ENCODE measurements around the gene RARG. TPM values are rescaled to one million over a fixed set of nuclear protein-coding genes. Genes with fewer than 3 reads are reported as not detected.
"Not testable (repeated sequence)": the region's sequence is repeated elsewhere in the genome, so short reads cannot be mapped to it uniquely, and the experiment has no call there.

RARG gene
- total RNA-seq, 1 donor from 2014 or later = 101 TPM

- DNase-seq (ENCODE audit: low spot score) = no peak
These were observed 21.2 kb downstream of the RARG start for GRCh38 chr12:53210843-53211242.

DNA sequence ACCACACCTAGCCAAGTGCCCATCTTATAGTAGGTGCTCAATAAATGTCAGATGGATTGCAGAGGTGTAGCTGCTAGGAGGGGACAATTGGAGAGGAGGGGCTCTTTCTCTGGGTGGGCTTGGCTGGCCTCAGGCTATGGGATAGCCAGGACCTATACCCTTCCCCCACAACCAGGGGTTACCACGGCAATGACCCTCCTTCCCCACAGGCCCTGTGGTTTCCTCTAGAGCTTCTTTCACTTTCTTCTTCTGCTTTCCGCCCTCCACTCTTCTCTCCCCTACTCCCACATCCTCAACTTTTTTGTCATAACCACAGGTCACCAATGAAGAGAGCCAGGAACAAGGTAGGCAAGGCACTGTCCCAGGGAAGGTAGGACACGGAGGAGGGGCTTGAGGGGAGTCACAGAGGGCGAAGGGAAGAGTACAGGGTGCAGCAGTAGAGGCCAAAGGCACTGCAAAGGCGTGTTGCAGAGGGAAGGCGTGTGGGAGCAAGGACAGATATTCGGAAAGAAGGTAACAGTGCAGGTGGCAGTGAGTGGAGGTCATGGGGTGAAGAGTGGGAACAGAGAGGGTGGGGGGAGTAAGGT lies 23.0 kb downstream of the RARG start:
- DNase-seq (ENCODE audit: low spot score) = no peak

- DNase-seq (ENCODE audit: low spot score) = no peak
These were observed 23.6 kb downstream of the RARG start for GRCh38 chr12:53208435-53208834.

- DNase-seq (ENCODE audit: low spot score) = peak; percentile 76
These were observed 25.0 kb downstream of the RARG start, which contains the start of gene ITGB7 for GRCh38 chr12:53207042-53207441. TSS of gene ITGB7 (minus strand) at chr12:53207251. CDS start at chr12:53200443, 6,808 bp downstream.

GRCh38 chr12:53205747-53206419 lies 26.1 kb downstream of the RARG start:
- no peak for DNase-seq (ENCODE audit: low spot score)

- DNase-seq (ENCODE audit: low spot score) = no peak
These were observed 27.7 kb downstream of the RARG start for GRCh38 chr12:53204351-53204750.

DNA sequence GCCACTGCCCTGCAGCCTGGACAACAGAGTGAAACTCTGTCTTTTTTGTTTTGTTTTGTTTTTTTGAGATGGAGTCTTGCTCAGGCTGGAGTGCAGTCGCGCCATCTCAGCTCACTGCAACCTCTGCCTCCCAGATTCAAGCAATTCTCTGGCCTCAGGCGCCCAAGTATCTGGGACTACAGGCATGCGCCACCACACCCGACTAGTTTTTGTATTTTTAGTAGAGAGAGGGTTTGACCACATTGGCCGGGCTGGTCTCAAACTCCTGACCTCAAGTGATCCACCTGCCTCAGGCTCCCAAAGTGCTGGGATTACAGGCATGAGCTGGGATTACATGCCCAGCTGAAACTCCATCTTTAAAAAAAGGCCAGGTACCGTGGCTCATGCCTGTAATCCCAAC lies 29.7 kb downstream of the RARG start:
- DNase-seq (ENCODE audit: low spot score) = not testable (repeated sequence)

DNA sequence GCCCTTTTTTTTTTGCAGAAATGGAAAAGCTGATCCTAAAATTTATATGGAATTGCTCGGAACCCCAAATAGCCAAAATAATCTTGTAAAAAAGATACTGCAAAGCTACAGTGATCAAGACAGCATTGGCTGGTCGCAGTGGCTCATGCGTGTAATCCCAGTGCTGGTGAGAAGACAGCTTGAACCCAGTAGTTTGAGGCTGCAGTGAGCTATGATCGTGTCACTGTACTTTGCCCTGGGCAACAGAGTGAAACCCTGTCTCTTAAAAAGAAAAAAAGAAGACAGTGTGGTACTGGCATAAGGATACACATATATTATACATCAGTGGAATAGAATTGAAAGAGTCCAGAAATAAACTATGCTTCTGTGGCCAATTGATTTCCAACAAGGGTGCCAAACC lies 30.4 kb downstream of the RARG start:
- DNase-seq (ENCODE audit: low spot score) = no peak

DNA sequence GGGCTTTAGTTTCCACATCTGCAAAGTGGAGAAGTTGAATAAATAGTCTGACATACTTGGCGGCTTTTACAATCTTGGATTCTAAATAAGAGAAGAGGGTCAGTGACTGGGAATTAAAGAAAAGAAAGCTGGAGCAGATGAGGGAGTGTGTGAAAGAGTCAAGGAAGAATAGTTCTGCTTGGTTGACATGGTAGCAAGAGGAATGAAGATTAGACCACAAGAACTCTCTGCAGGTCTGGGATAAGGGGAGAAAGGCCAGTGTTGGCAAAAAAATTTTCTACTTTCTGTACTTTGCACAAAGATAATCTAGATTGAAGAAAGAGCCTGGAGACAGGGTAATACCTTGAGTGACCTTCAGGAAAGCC lies 30.9 kb downstream of the RARG start:
- no peak for DNase-seq (ENCODE audit: low spot score)

DNA sequence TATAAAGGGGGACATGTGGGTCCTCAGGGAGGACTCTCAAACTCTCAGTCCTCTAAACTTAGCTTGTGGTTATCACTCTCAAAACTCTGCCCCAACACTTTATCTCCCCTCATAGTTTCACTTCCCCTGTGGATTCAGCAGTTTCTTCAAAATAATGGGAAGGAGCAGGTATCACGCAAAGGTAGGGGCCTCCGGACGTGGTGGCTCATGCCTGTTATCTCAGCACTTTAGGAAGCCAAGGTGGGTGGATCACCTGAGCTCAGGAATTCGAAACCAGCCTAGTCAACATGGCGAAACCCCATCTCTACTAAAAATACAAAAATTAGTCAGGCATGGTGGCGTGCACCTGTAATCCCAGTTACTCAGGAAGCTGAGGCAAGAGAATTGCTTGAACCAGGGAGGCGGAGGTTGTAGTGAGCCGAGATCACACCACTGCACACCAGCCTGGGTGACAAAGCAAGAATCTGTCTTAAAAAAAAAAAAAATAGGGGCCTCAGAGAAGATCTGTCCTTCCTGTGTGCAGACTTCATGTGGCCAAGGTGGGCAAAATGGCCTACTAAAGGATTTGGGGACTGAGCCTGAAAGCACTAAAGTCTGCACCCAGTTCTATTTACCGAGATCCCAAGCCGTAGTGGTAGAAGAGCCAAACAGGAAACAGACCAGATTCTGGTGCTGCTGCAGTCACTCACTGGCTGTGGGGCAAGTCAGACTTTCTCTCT lies 31.4 kb downstream of the RARG start:
- no peak for DNase-seq (ENCODE audit: low spot score)

DNA sequence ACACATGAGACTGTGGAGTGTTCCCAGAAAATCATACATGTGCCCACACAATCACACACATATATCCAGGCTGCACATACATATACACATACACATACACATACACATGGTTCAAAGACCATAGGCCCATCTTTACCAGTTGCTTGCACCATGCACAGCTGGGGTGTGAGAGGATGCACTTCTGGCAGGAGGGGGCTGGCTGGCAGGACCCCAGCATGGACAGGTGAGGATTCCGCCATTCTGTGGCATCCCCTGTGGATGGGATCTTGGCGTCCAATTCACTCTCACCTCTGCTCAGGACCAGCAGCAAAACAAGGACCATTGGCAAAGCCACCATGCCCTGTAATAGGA lies 31.9 kb downstream of the RARG start:
- no peak for DNase-seq (ENCODE audit: low spot score)

- no peak for DNase-seq (ENCODE audit: low spot score)
These were observed 32.3 kb downstream of the RARG start for GRCh38 chr12:53199700-53200099.

DNA sequence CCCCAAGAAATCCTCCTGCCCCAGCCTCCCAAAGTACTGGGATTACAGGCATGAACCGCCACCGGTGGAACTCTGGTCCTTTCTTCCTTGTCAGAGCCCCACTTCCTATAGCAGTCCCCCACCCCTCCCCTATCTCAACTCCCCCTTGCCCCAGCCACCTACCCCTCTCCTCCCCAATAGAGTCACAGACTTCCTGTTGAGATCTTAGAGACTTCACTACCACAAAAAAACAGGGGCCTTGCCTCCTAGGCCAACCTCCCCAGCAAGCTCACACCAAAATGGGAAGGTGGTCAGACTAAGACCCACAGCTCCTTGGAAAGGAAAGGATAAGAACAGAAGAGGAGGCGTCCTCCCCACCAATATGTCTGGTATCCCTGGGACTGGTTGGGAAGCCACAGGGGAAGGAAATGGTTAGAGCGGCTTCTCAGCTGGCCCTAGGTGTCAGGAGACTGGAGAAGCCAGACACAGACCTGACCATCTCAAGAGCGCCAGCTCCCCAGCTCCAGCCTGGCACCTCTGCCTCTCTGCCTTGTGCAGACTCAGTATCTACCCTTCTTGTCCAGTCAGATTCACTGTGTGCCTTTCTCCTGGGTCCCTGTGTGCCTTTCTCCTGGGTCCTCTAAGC lies 33.4 kb downstream of the RARG start:
- no peak for DNase-seq (ENCODE audit: low spot score)

DNA sequence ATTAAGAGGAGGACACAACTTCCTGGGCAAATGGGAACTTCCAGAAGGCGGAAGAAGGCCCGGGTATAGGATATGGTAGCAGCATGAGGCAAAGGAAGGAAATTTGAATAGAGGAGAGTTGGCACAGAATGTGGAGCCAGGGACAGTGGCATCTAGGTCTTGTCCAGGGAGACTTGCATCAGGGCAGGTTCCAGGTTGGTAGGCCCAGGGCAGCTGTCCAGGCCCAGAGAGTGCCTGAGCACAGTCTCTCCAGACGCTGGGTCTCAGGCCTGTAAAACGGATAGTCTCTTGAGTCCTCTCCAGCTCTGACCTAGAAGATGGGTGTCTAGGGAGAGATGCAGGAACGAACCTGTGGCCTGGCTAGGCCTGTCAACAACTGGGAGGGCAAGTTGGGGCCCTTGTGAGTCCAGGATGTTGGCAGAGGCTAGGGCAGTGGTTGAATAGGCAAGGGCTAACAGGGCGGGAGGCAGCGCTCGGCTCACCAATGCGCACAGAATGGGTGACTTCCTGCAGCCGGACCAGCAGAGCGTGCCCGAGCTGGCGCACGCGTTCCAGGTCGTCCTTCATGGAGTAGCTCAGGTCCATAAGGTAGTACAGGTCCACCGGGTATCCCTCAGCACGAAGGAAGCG lies 34.9 kb downstream of the RARG start:
- DNase-seq (ENCODE audit: low spot score) = no peak

- no peak for DNase-seq (ENCODE audit: low spot score)
These were observed 35.5 kb downstream of the RARG start for GRCh38 chr12:53196486-53196885.

DNA sequence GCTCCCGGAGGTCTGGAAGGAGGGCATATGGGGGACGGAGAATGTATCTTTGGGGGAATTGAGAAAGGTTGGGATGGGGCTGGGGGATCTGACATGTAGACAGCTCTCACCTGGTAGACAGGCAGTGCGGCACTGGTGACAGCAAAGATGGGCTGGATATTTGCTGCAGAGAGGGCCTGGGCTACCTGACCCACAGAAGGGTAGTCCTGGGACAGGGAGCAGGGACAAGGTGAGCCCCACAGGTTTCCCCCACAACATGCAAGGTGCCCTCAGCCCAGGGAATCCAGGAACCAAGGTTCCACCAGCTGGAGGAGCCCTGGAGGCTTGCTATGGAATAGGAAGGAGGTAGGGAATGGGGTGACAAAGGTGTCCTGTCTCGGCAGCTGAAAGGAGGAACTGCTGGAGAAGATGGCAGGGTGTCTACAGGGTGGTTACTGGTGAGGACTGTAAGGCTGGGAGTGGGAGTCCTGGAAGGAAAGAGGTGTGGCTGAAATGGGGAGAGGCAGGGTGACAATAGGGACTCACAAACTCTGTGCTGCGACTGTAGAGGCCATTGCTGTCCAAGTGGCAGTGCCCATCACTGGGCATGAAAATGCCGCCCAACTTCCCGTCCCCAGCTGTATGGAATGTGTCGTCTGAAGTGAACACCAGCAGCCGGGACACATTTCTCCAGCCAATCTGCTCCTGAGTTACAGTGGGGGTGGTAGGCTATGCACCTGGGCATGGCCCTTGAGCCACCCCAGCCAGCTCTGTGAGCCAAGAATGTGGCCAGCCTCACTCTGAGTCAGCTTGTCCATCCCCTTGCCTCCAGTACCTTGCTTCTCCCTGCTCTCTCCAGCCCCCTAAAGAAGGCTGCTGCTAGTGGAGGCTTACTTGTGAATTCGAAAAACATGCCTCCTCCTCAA lies 36.2 kb downstream of the RARG start:
- no peak for DNase-seq (ENCODE audit: low spot score)

- DNase-seq (ENCODE audit: low spot score) = no peak
These were observed 37.0 kb downstream of the RARG start for GRCh38 chr12:53194973-53195372.

DNA sequence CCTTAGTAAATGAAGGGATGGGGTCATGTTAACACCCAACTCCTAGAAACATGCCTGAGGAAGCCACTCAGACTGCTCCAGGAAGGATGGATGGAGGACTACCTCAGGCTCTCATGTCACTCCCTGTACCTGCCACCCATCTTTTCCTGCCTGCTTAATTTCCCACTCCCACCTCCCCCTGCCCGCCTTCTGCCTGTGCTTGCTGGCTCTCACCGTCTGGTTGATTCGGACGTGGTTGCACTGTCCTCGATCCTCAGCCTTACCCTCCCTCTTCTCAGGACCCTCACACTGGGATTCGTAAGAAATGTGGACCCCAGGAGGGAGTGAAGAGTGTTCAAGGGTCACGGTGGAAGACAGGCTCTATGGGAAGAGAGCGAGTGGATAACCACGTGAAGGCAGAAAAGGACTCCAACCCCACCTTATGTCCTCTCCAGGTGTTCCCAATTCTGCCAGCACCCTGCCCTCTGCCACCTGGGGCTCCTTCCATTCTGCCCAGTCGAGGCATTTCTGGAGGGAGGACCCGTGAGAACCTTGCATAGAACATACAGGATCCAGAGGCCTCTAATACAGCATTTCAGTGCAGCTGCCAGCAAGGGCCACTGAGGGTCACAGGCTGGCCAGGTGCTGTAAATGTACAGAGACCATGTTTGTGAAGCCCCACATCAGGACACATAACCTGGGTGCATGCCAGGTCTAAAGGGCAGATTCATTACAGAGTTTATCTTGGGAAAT lies 37.9 kb downstream of the RARG start:
- no peak for DNase-seq (ENCODE audit: low spot score)

DNA sequence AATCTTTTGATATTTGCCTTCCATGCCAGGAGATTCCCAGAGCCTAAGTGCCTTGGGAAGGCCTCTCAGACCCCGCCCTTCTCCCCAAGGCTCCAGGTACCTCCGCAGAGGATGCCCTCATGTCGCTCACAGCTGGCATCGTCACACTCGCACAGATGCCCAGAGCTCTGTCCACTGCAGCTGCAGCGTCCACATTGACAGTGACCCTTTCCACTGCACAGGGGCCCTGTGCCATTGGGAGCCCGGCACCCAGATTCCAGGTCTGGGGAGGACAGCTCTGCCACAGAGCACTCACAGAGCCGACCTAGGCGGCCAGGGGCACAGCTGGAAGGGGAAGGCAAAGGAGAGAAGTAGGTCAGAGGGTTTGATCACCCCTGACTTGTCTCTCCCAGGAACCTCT lies 39.0 kb downstream of the RARG start:
- DNase-seq (ENCODE audit: low spot score) = no peak

DNA sequence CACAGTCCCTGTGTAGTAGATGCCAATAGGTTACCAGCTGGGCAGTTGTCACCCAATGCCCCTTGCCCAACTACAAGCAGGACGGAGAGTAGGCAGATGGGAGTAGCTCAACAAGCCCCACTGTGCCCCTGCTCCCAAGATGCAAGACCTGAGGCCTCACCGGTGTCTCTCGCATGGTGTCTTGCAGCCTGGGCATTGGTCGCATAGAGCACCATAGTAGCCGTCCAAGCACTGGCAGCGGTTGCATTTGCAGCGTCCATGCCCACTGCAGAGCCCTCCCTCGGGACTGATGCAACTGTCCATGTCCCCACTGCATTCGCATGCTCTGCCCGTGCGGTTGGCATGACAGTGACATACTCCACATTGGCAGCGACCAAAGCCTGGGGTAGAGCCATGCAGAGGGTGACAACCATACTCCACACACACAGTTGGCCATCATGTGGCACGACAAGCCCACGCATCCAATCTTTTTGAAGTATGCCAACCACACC lies 39.4 kb downstream of the RARG start:
- DNase-seq (ENCODE audit: low spot score) = no peak
